ENCODE measurements around the gene SPRR5.

Gene SPRR5

DNA sequence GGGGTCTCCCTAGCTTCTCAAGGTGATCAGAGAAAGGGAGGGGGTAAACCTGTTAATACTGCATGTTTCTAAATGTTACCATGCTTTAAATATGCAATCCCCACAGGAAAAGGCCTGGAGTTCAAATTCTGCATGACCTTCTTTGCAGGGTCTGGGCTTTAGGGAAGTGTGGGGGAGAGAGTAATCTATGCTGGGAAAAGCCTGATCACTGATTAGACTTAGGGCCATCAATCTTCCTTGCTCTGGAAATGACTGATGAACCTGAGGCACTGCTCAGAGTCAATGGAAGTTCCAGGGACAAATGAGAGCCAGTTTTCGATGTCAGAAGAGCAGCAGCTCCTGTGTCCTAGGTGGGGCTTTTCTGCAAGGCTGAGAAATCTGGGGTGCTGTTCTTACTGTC lies 33.7 kb downstream of the SPRR5 start:
- Histone ChIP-seq H3K27me3 (ENCODE audit: insufficient read depth, low read length) (no peaks in the 10 kb centered on the region), H2BK120ac (ENCODE audit: insufficient read depth, low read length, poor library complexity) (no peak overlapping the region), H3K9me3 (ENCODE audit: insufficient read depth, low read depth, low read length) (peaks cover 2% of the 10 kb centered on the region), H3K79me2 (ENCODE audit: control insufficient read depth, insufficient read depth, low read length, poor library complexity) (no peaks in the 10 kb centered on the region), H3K23ac (ENCODE audit: low read length) (no peak overlapping the region), H3K36me3 (ENCODE audit: control insufficient read depth in 1 of 2, insufficient read depth in 2 of 2, low read length in 2 of 2) (no peaks in the 10 kb centered on the region), H4K91ac (ENCODE audit: low read depth, low read length) (no peak overlapping the region), H3K4me3 (ENCODE audit: low read depth, low read length) (no peak overlapping the region), H2AK5ac (ENCODE audit: low read length) (no peak overlapping the region), H3K18ac (ENCODE audit: low read length) (no peak overlapping the region), H4K8ac (ENCODE audit: low read depth, low read length) (no peak overlapping the region), H2BK12ac (ENCODE audit: low read length) (no peak overlapping the region), H3K27ac (ENCODE audit: low read depth, low read length) (no peak overlapping the region), H3K4ac (ENCODE audit: low read depth, low read length) (no peak overlapping the region), H3K4me1 (ENCODE audit: control insufficient read depth in 1 of 2, insufficient read depth in 2 of 2, low read length in 2 of 2) (no peaks in the 10 kb centered on the region), H2AFZ (ENCODE audit: insufficient read depth, low read length, poor library complexity) (no peak overlapping the region), H4K12ac (ENCODE audit: low read depth, low read length) (no peak overlapping the region), H3K79me1 (ENCODE audit: low read length) (no peaks in the 10 kb centered on the region), H3K9ac (ENCODE audit: low read length) (no peak overlapping the region), H3K4me2 (ENCODE audit: low read length) (no peak overlapping the region), H2BK5ac (ENCODE audit: low read depth, low read length, poor library complexity) (no peak overlapping the region), H3K14ac (ENCODE audit: low read length) (no peak overlapping the region)
- WGBS (ENCODE audit: extremely low coverage, insufficient coverage, insufficient read length) = no CpG with 5 or more reads among the region's 1 CpG
- DNase-seq = no peak

DNA sequence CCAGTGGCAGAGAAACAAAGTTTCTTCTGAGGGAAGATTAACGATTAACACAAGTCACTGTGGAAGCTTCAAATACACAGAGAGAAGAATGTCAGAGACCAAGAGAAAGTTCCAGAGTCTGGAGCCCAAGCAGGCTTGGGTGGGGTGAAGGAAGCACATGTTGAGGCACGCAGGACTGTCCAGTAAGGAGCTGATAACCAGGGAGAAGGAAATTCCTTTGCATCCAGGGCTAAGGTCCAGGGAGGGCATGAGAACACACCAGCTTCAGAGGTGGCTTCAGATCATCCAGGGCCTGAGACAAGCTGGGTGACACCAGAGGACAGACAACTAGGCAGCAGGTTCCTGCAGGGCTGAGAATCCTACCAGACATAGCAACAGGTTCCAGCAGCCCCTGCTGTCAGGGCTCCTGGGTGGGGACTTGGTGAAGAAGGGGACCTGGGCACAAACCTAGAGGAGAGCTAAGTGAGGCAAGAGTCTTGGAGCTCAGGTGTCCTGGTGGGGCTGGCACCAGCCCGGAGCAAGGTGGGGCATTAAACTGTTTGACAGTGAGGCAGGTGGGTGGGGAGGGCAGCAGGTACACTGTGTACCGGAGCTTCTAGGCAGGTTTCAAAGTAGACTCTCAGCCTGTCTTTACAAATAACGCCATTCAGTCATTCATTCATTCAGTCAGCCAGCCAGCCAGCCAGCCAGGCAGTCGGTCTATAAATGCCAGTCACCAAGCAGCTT lies 34.3 kb downstream of the SPRR5 start:
- no peak overlapping the region for H2AK5ac ChIP-seq (ENCODE audit: low read length)
- H3K18ac ChIP-seq (ENCODE audit: low read length) = no peak overlapping the region
- H3K79me2 ChIP-seq (ENCODE audit: control insufficient read depth, insufficient read depth, low read length, poor library complexity) = no peaks in the 10 kb centered on the region
- H2AFZ ChIP-seq (ENCODE audit: insufficient read depth, low read length, poor library complexity) = no peak overlapping the region
- no peak overlapping the region for H4K12ac ChIP-seq (ENCODE audit: low read depth, low read length)
- no peak overlapping the region for H2BK120ac ChIP-seq (ENCODE audit: insufficient read depth, low read length, poor library complexity)
- no peak overlapping the region for H4K8ac ChIP-seq (ENCODE audit: low read depth, low read length)
- no peak for DNase-seq
- H4K91ac ChIP-seq (ENCODE audit: low read depth, low read length) = no peak overlapping the region
- no peak overlapping the region for H3K14ac ChIP-seq (ENCODE audit: low read length)
- no peaks in the 10 kb centered on the region for H3K79me1 ChIP-seq (ENCODE audit: low read length)
- H3K4me3 ChIP-seq (ENCODE audit: low read depth, low read length) = no peak overlapping the region
- no peak overlapping the region for H3K4ac ChIP-seq (ENCODE audit: low read depth, low read length)
- H3K4me1 ChIP-seq (ENCODE audit: control insufficient read depth in 1 of 2, insufficient read depth in 2 of 2, low read length in 2 of 2) = no peaks in the 10 kb centered on the region
- no peaks in the 10 kb centered on the region for H3K36me3 ChIP-seq (ENCODE audit: control insufficient read depth in 1 of 2, insufficient read depth in 2 of 2, low read length in 2 of 2)
- H3K23ac ChIP-seq (ENCODE audit: low read length) = no peak overlapping the region
- no peak overlapping the region for H3K27ac ChIP-seq (ENCODE audit: low read depth, low read length)
- H2BK5ac ChIP-seq (ENCODE audit: low read depth, low read length, poor library complexity) = no peak overlapping the region
- no CpG with 5 or more reads among the region's 6 CpGs for WGBS (ENCODE audit: extremely low coverage, insufficient coverage, insufficient read length)
- no peaks in the 10 kb centered on the region for H3K27me3 ChIP-seq (ENCODE audit: insufficient read depth, low read length)
- H2BK12ac ChIP-seq (ENCODE audit: low read length) = no peak overlapping the region
- peaks cover 2% of the 10 kb centered on the region for H3K9me3 ChIP-seq (ENCODE audit: insufficient read depth, low read depth, low read length)
- H3K4me2 ChIP-seq (ENCODE audit: low read length) = no peak overlapping the region
- H3K9ac ChIP-seq (ENCODE audit: low read length) = no peak overlapping the region

GRCh38 chr1:152982076-152982475 lies 35.1 kb downstream of the SPRR5 start:
- Histone ChIP-seq H4K91ac (ENCODE audit: low read depth, low read length) (no peak overlapping the region), H4K8ac (ENCODE audit: low read depth, low read length) (no peak overlapping the region), H2BK5ac (ENCODE audit: low read depth, low read length, poor library complexity) (no peak overlapping the region), H3K4me2 (ENCODE audit: low read length) (no peak overlapping the region), H3K9ac (ENCODE audit: low read length) (no peak overlapping the region), H3K36me3 (ENCODE audit: control insufficient read depth in 1 of 2, insufficient read depth in 2 of 2, low read length in 2 of 2) (no peaks in the 10 kb centered on the region), H3K9me3 (ENCODE audit: insufficient read depth, low read depth, low read length) (peaks cover 2% of the 10 kb centered on the region), H3K27ac (ENCODE audit: low read depth, low read length) (no peak overlapping the region), H3K79me1 (ENCODE audit: low read length) (no peaks in the 10 kb centered on the region), H3K23ac (ENCODE audit: low read length) (no peak overlapping the region), H2BK12ac (ENCODE audit: low read length) (no peak overlapping the region), H3K27me3 (ENCODE audit: insufficient read depth, low read length) (no peaks in the 10 kb centered on the region), H2BK120ac (ENCODE audit: insufficient read depth, low read length, poor library complexity) (no peak overlapping the region), H3K18ac (ENCODE audit: low read length) (no peak overlapping the region), H4K12ac (ENCODE audit: low read depth, low read length) (no peak overlapping the region), H2AFZ (ENCODE audit: insufficient read depth, low read length, poor library complexity) (no peak overlapping the region), H3K79me2 (ENCODE audit: control insufficient read depth, insufficient read depth, low read length, poor library complexity) (no peaks in the 10 kb centered on the region), H3K4me1 (ENCODE audit: control insufficient read depth in 1 of 2, insufficient read depth in 2 of 2, low read length in 2 of 2) (no peaks in the 10 kb centered on the region), H2AK5ac (ENCODE audit: low read length) (no peak overlapping the region), H3K4ac (ENCODE audit: low read depth, low read length) (no peak overlapping the region), H3K14ac (ENCODE audit: low read length) (no peak overlapping the region), H3K4me3 (ENCODE audit: low read depth, low read length) (no peak overlapping the region)
- WGBS (ENCODE audit: extremely low coverage, insufficient coverage, insufficient read length) = no CpG with 5 or more reads among the region's 4 CpGs
- DNase-seq = no peak

DNA sequence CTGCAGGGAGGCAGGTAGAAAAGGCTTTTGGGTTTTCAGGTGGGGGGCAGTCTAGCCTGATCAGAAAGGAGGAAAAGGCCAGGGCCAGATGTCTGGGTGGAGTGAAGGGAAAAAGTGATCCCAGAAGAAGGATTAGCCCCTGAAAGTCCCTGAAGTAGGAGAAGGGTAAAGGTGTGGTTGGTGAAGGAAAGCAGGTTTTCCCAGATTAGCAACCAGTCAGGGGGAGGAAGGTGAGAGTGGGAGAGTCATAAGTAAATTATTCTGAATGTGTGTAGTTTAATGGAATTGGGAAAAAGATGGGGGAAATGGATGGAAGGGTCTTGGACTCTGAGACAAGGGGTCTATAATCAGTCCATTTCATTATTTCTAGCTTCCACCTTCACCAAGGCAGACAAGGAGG lies 36.2 kb downstream of the SPRR5 start:
- Histone ChIP-seq H3K9me3 (ENCODE audit: insufficient read depth, low read depth, low read length) (peaks cover 2% of the 10 kb centered on the region), H3K18ac (ENCODE audit: low read length) (no peak overlapping the region), H4K8ac (ENCODE audit: low read depth, low read length) (no peak overlapping the region)

More for the DNA sequence above, 36.2 kb downstream of the SPRR5 start:
- no peaks in the 10 kb centered on the region for H3K27me3 ChIP-seq (ENCODE audit: insufficient read depth, low read length)
- no peak overlapping the region for H3K23ac ChIP-seq (ENCODE audit: low read length)
- H3K4ac ChIP-seq (ENCODE audit: low read depth, low read length) = no peak overlapping the region
- no peak overlapping the region for H3K27ac ChIP-seq (ENCODE audit: low read depth, low read length)
- no peak overlapping the region for H2BK120ac ChIP-seq (ENCODE audit: insufficient read depth, low read length, poor library complexity)
- H3K36me3 ChIP-seq (ENCODE audit: control insufficient read depth in 1 of 2, insufficient read depth in 2 of 2, low read length in 2 of 2) = no peaks in the 10 kb centered on the region
- no peak for DNase-seq
- no peak overlapping the region for H2AK5ac ChIP-seq (ENCODE audit: low read length)
- H3K9ac ChIP-seq (ENCODE audit: low read length) = no peak overlapping the region
- no peak overlapping the region for H3K4me2 ChIP-seq (ENCODE audit: low read length)
- H3K14ac ChIP-seq (ENCODE audit: low read length) = no peak overlapping the region
- no peaks in the 10 kb centered on the region for H3K79me2 ChIP-seq (ENCODE audit: control insufficient read depth, insufficient read depth, low read length, poor library complexity)
- no peaks in the 10 kb centered on the region for H3K79me1 ChIP-seq (ENCODE audit: low read length)
- H2BK12ac ChIP-seq (ENCODE audit: low read length) = no peak overlapping the region
- no peak overlapping the region for H3K4me3 ChIP-seq (ENCODE audit: low read depth, low read length)
- H3K4me1 ChIP-seq (ENCODE audit: control insufficient read depth in 1 of 2, insufficient read depth in 2 of 2, low read length in 2 of 2) = no peaks in the 10 kb centered on the region
- H4K91ac ChIP-seq (ENCODE audit: low read depth, low read length) = no peak overlapping the region
- H2BK5ac ChIP-seq (ENCODE audit: low read depth, low read length, poor library complexity) = no peak overlapping the region
- no peak overlapping the region for H4K12ac ChIP-seq (ENCODE audit: low read depth, low read length)
- H2AFZ ChIP-seq (ENCODE audit: insufficient read depth, low read length, poor library complexity) = no peak overlapping the region

Measured in trophoblast cell (in vitro differentiated cells and primary cell).